Activated CD4-positive, alpha-beta T cell treated with anti-CD3 and anti-CD28 coated beads for 1 hour (primary cell): ENCODE results near the gene DUSP23.

Source experiments
- DNase-seq: peaks from one replicate; pipeline ENCODE4 v3.0.0-alpha.2; 2020

Gene DUSP23

GRCh38 chr1:159786966-159787365 is 6.2 kb downstream of the DUSP23 start:
- DNase-seq: no peak

GRCh38 chr1:159790237-159790917 is 9.6 kb downstream of the DUSP23 start:
- no peak for DNase-seq

- DNase-seq: no peak
Measured at GRCh38 chr1:159791031-159791430, 10.3 kb downstream of the DUSP23 start.

- DNase-seq: no peak
Measured at GRCh38 chr1:159791461-159791860, 10.7 kb downstream of the DUSP23 start.

- DNase-seq: no peak
Measured at GRCh38 chr1:159795534-159795933, 14.8 kb downstream of the DUSP23 start.

GRCh38 chr1:159798893-159799292 is 18.1 kb downstream of the DUSP23 start:
- peak; percentile 17 for DNase-seq

- no peak for DNase-seq
Measured at GRCh38 chr1:159799446-159799985, 18.8 kb downstream of the DUSP23 start.

- peak; percentile 9 for DNase-seq
Measured at GRCh38 chr1:159800177-159800930, 19.6 kb downstream of the DUSP23 start.

GRCh38 chr1:159802111-159802510 is 21.3 kb downstream of the DUSP23 start, which contains the start of gene FCRL6:
Gene FCRL6 (plus strand): TSS chr1:159802360. CDS start chr1:159802425, 65 bp downstream.
- DNase-seq: no peak

- DNase-seq: no peak
Measured at GRCh38 chr1:159803956-159804689, 23.4 kb downstream of the DUSP23 start.

- DNase-seq: no peak
Measured at GRCh38 chr1:159804924-159805323, 24.2 kb downstream of the DUSP23 start.

GRCh38 chr1:159815926-159816325 is 35.2 kb downstream of the DUSP23 start:
- no peak for DNase-seq

- no peak for DNase-seq
Measured at GRCh38 chr1:159817276-159818041, 36.7 kb downstream of the DUSP23 start.

GRCh38 chr1:159821171-159821867 is 40.6 kb downstream of the DUSP23 start:
- no peak for DNase-seq

GRCh38 chr1:159823406-159823805 is 42.6 kb downstream of the DUSP23 start:
- no peak for DNase-seq

- DNase-seq: no peak
Measured at GRCh38 chr1:159825564-159825963, 44.8 kb downstream of the DUSP23 start.

GRCh38 chr1:159826441-159827101 is 45.8 kb downstream of the DUSP23 start, which contains the start of gene SLAMF8:
Gene SLAMF8 (plus strand): TSS chr1:159826873. CDS start chr1:159826899, 26 bp downstream.
- DNase-seq: no peak

GRCh38 chr1:159827102-159827490 is 46.3 kb downstream of the DUSP23 start:
- DNase-seq: no peak

GRCh38 chr1:159827549-159827948 is 46.8 kb downstream of the DUSP23 start:
- no peak for DNase-seq

GRCh38 chr1:159828176-159828575 is 47.4 kb downstream of the DUSP23 start:
- no peak for DNase-seq

- DNase-seq: no peak
Measured at GRCh38 chr1:159828581-159829272, 48.0 kb downstream of the DUSP23 start.
